GM18526 (cell line): Measurements from ENCODE around the gene LHX4.

Experiments
- POLR2A ChIP-seq: IDR thresholded peaks from 3 replicates; pipeline ENCODE4 v1.6.1; 2011; ENCODE audit not compliant: insufficient read length; ENCODE audit errors: extremely low read depth

Gene LHX4

GRCh38 chr1:180253585-180254495, 23.8 kb downstream of the LHX4 start:
- TF ChIP-seq POLR2A, result no peak

GRCh38 chr1:180254496-180254819, 24.4 kb downstream of the LHX4 start:
- TF ChIP-seq POLR2A, result no peak

- TF ChIP-seq POLR2A, result no peak
These were observed 24.8 kb downstream of the LHX4 start for GRCh38 chr1:180254854-180255253.

- no peak for TF ChIP-seq POLR2A
These were observed 25.7 kb downstream of the LHX4 start for GRCh38 chr1:180255536-180256340.

- TF ChIP-seq POLR2A, result no peak
These were observed 26.4 kb downstream of the LHX4 start for GRCh38 chr1:180256341-180257027.

GRCh38 chr1:180257028-180257386, 26.9 kb downstream of the LHX4 start:
- TF ChIP-seq POLR2A, result no peak

- TF ChIP-seq POLR2A, result no peak
These were observed 27.4 kb downstream of the LHX4 start for GRCh38 chr1:180257486-180257885.

- no peak for TF ChIP-seq POLR2A
These were observed 28.2 kb downstream of the LHX4 start for GRCh38 chr1:180258290-180258689.

GRCh38 chr1:180258935-180259334, 28.9 kb downstream of the LHX4 start:
- no peak for TF ChIP-seq POLR2A

GRCh38 chr1:180259431-180260338, 29.6 kb downstream of the LHX4 start:
- no peak for TF ChIP-seq POLR2A

- no peak for TF ChIP-seq POLR2A
These were observed 30.5 kb downstream of the LHX4 start for GRCh38 chr1:180260541-180260940.

- TF ChIP-seq POLR2A, result no peak
These were observed 31.0 kb downstream of the LHX4 start for GRCh38 chr1:180261030-180261429.

- TF ChIP-seq POLR2A, result no peak
These were observed 31.6 kb downstream of the LHX4 start for GRCh38 chr1:180261524-180262155.
